Left lung (tissue), 10 donors: ENCODE measurements around the gene CBFA2T2. TPM values are rescaled to one million over a fixed set of nuclear protein-coding genes. Genes with fewer than 3 reads are reported as not detected.

Source experiments
- ATAC-seq: fragments of 200-7000 bp; cut with Tn5 transposase; one replicate; pipeline ENCODE4 v1.9.1; 2020; ENCODE audit warnings: moderate library complexity
- DNase-seq, 4 donors: peaks; one replicate each; pipeline ENCODE4 v3.0.0-alpha.2; 2013 to 2020
- H3K27ac ChIP-seq, 2 donors: fragments of 200-600 bp; sonication (generic) in 1 of 2; one replicate each; pipeline versions ENCODE4 v1.5.0 to v1.8.0; 2020 to 2021
- H3K27me3 ChIP-seq, 2 donors: fragments of 200-600 bp; sonication (generic) in 1 of 2; one replicate each; pipeline versions ENCODE4 v1.5.0 to v1.8.0; 2020 to 2021
- H3K36me3 ChIP-seq, 2 donors: fragments of 200-600 bp; sonication (generic) in 1 of 2; one replicate each; pipeline versions ENCODE4 v1.5.0 to v1.8.0; 2020 to 2021
- H3K4me1 ChIP-seq, 2 donors: fragments of 200-600 bp; one replicate each; pipeline ENCODE4 v1.8.0; 2021
- H3K4me3 ChIP-seq, 2 donors: fragments of 200-600 bp; sonication (generic) in 1 of 2; one replicate each; pipeline versions ENCODE4 v1.5.0 to v1.8.0; 2020 to 2021; ENCODE audit warnings: mild to moderate bottlenecking in 1 of 2
- H3K9me3 ChIP-seq, 2 donors: fragments of 200-600 bp; sonication (generic) in 1 of 2; one replicate each; pipeline versions ENCODE4 v1.5.0 to v1.8.0; 2020 to 2021
- intact Hi-C, 2 donors: fragments of 100-400 bp; cut with DNase I; formaldehyde crosslinking; loops; one replicate each; pipeline versions ENCODE4 v1.11.2 to v1.14.2; 2022
- polyA plus RNA-seq, 6 donors: library from polyadenylated mRNA; unstranded; fragments of 120-200 nt; gene quantifications; one replicate each; pipeline ENCODE4 v1.2.1, GENCODE V29; 2013; ENCODE audit not compliant: insufficient read length in 6 of 6
- total RNA-seq, 2 donors: library from RNA; stranded (reverse); fragmentation: NEBNext Ultra II Directional; extraction: Animal tissue kit (Norgen Biotek cat#: 25700); gene quantifications; one replicate each; pipeline ENCODE4 v1.2.1, GENCODE V29; 2021
- TF ChIP-seq, protein P1 (sequence below), 2 donors: fragments of 200-600 bp; sonication (generic) in 1 of 2; IDR thresholded peaks; one replicate each; pipeline versions ENCODE4 v1.5.0 to v1.8.0; 2021; ENCODE audit warnings: antibody characterized with exemption in 2 of 2
- donor health status: DM: no; HTN: yes; CAD: no.
- donor health status: DM: no; HTN: no; CAD: no.

CBFA2T2 gene
- total and polyA plus RNA-seq, 8 donors: 11.9 to 54.4 (median 43.8) TPM

DNA sequence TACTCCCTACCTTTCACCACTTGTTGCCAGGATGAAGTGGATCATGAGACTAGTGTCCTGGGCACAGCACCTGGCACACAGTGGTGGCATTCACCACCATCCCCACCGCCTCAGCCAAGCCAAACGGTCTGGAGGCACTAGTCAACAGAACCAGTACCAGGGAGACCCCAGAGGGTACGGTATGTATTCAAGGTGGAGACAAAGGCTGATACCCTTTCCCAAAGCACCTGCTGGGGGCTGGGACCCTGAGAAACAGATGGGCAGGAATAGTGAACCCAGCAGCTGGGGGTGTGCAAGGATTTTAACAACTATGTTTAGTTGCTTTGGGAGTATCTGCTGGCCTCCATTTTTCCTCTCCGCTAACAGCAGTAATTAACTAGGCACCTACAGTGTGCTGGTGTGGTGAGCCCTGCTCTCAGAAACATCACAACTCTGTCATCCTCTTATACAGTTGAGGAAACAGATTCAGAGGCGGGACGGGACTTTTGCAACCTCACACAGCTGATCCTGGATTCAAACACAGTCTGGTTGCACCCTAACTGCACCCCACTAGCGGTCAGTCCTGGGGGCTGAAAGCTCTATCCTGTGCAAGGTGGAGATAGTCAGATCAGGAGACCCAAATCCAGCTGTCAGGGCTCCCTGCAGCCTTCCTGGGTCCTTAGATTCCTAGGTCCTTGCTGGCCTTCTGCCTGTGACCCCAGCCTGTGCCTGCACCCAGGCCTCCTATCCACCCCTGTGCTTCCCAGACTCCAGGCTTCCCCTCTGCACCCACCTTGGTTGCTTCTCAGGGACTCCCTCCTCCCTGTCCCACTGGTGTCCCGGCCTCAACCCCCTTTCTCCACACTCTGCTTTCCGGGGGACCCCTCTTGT lies 47.5 kb upstream of the CBFA2T2 start:
- TF ChIP-seq, protein P1, sequence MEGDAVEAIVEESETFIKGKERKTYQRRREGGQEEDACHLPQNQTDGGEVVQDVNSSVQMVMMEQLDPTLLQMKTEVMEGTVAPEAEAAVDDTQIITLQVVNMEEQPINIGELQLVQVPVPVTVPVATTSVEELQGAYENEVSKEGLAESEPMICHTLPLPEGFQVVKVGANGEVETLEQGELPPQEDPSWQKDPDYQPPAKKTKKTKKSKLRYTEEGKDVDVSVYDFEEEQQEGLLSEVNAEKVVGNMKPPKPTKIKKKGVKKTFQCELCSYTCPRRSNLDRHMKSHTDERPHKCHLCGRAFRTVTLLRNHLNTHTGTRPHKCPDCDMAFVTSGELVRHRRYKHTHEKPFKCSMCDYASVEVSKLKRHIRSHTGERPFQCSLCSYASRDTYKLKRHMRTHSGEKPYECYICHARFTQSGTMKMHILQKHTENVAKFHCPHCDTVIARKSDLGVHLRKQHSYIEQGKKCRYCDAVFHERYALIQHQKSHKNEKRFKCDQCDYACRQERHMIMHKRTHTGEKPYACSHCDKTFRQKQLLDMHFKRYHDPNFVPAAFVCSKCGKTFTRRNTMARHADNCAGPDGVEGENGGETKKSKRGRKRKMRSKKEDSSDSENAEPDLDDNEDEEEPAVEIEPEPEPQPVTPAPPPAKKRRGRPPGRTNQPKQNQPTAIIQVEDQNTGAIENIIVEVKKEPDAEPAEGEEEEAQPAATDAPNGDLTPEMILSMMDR (IDR thresholded peaks at IDR 0.05): no peak
- peaks cover 0 to 11% of the 10 kb centered on the region in 2 donors for H3K27me3 ChIP-seq
- ATAC-seq: no peak
- H3K36me3 ChIP-seq: no peaks in the 10 kb centered on the region
- peak overlapping the region in 1 of 2 donors; percentile 79 for H3K4me3 ChIP-seq
- H3K27ac ChIP-seq: no peak overlapping the region
- intact Hi-C loops: no loop called here
- H3K4me1 ChIP-seq: peaks cover 0 to 16% of the 10 kb centered on the region in 2 donors
- no peak for DNase-seq
- no peaks in the 10 kb centered on the region for H3K9me3 ChIP-seq

- Histone ChIP-seq H3K4me1 (peaks cover 0 to 16% of the 10 kb centered on the region in 2 donors), H3K36me3 (no peaks in the 10 kb centered on the region), H3K27ac (peak overlapping the region in 1 of 2 donors; percentile 58), H3K27me3 (peaks cover 0 to 11% of the 10 kb centered on the region in 2 donors), H3K4me3 (peak overlapping the region; percentile 55 to 79), H3K9me3 (no peaks in the 10 kb centered on the region)
- DNase-seq: peak in 2 of 4 donors; percentile 36 to 38
- TF ChIP-seq, protein P1 (IDR thresholded peaks at IDR 0.05): no peak
- intact Hi-C loops: no loop called here
- ATAC-seq: peak; percentile 6
Measured at GRCh38 chr20:33443006-33443511, 46.8 kb upstream of the CBFA2T2 start.

DNA sequence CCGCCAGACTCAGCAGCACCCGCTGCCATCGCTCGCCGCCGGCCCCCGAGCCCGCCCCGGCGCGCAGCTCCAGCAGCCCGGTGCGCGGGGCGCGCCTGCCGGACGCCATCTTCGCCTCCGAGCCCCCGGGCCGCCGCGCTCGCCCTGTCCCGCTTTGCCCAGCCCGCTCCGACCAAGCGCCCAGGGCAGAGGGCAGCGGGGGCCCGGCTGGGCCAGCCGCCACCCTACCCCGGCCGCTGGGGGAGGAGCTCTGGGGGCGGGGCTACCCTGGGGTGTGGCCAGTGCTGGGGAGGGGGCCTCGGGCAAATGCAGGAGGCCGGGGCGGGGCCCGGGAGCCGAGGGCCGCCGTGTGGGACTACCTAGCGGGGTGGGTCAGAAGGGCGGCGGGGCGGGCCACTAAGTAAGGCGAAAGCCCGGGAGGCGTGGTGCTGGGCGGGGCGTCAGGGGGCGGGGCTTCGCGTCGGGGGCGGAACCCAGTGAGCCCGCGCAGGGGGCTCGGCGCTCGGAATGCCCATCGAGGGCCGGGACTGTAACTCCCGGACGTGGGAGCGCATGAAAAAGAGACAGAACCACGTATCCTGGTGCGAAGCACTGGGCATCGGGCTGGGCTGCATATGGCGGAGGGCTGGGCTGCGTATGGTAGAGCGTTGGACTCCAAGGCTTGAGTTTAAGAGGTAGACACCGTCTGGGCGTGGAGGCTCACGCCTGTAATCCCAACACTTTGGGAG lies 46.2 kb upstream of the CBFA2T2 start, which contains the start of gene SNTA1:
TSS of gene SNTA1 (minus strand) at position 252 of the 728 bp plus-strand sequence. CDS start at position 109, 143 bp downstream.
- Histone ChIP-seq H3K27me3 (peaks cover 0 to 11% of the 10 kb centered on the region in 2 donors), H3K4me1 (peaks cover 0 to 16% of the 10 kb centered on the region in 2 donors), H3K4me3 (peak within 1 kb of the TSS; percentile 55 to 79), H3K36me3 (no peaks in the 10 kb centered on the region), H3K9me3 (peaks cover 0 to 3% of the 10 kb centered on the region in 2 donors), H3K27ac (peak within 1 kb of the TSS in 1 of 2 donors; percentile 58)
- peak; percentile 60 to 99 (median 91) for DNase-seq
- ATAC-seq: peak; percentile 97
- intact Hi-C loops: no loop called here
- TF ChIP-seq, protein P1 (IDR thresholded peaks at IDR 0.05): no peak

DNA sequence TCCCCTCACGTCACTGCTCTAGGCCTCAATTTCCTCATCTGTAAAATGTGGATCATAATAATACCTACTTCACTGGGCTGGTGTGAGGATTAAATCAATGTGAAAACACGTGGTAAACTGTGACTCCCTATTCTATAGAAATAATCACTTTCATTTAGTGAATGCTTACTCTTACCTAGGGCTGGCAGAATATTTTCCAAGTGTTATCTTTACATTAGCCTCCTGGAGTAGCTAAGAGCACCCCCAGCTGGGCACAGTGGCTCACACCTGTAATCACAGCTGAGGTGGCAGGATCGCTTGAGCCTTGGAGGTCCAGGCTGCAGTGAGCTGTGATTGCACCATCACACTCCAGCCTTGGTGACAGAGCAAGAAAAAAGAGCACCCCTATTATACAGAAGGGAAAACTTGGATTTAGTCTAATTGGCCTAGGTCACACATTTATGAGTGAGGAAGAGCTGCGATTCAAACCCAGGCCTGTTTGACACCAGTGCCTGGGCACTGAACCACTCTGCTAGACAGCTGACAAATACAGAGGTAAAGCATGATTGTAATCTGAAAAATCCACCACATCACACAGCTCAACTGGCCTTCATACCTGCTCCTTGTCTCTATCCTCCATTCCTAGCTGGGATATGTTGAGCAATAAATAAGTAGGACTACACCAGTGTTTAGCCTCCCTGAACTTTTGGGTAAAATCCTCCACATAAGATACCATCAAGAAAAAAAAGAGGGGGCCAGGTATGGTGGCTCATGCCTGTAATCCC lies 44.9 kb upstream of the CBFA2T2 start:
- TF ChIP-seq, protein P1 (IDR thresholded peaks at IDR 0.05): no peak
- no peaks in the 10 kb centered on the region for H3K36me3 ChIP-seq
- DNase-seq: no peak
- no peak overlapping the region for H3K27ac ChIP-seq
- H3K27me3 ChIP-seq: peaks cover 0 to 11% of the 10 kb centered on the region in 2 donors
- intact Hi-C loops: no loop called here
- H3K4me1 ChIP-seq: peaks cover 0 to 16% of the 10 kb centered on the region in 2 donors
- no peak for ATAC-seq
- H3K9me3 ChIP-seq: peaks cover 0 to 3% of the 10 kb centered on the region in 2 donors
- peak overlapping the region in 1 of 2 donors; percentile 79 for H3K4me3 ChIP-seq
